Keratinocyte (primary cell): ENCODE results near the gene ARL15. TPM values are rescaled to one million over a fixed set of nuclear protein-coding genes. Genes with fewer than 3 reads are reported as not detected.

Experiments
- DNase-seq: peaks from one replicate; pipeline ENCODE4 v3.0.0-alpha.2; 2011; ENCODE audit warnings: low read depth, missing footprints, low spot score
- FAIRE-seq: peaks from 2 replicates; lab custom pipeline; 2011; peaks lifted over from hg19 to GRCh38; lab: Jason Lieb, UNC
- H2AFZ ChIP-seq: 2 replicates; pipeline ENCODE4 v1.6.0; 2012; ENCODE audit warnings: low read length, control low read depth, inconsistent platforms; ENCODE audit not compliant: control insufficient read depth
- H3K27ac ChIP-seq: 2 replicates; pipeline ENCODE4 v1.5.1; 2011; ENCODE audit warnings: low read length; ENCODE audit not compliant: control insufficient read depth, insufficient read depth
- H3K27me3 ChIP-seq: 3 replicates; pipeline ENCODE4 v1.6.0; 2011; ENCODE audit warnings: low read length; ENCODE audit not compliant: control insufficient read depth, insufficient read depth; ENCODE audit errors: extremely low read depth
- H3K36me3 ChIP-seq, 2 experiments: 2 replicates in 1 of 2; 3 replicates in 1 of 2; pipeline ENCODE4 v1.5.1; 2011; ENCODE audit warnings: low read length in 2 of 2, mild to moderate bottlenecking in 1 of 2; ENCODE audit not compliant: control insufficient read depth in 2 of 2, insufficient read depth in 2 of 2; ENCODE audit errors: extremely low read depth in 1 of 2
- H3K4me1 ChIP-seq: 3 replicates; pipeline ENCODE4 v1.5.1; 2011; ENCODE audit warnings: low read length; ENCODE audit not compliant: control insufficient read depth, insufficient read depth; ENCODE audit errors: extremely low read depth
- H3K4me2 ChIP-seq: 3 replicates; pipeline ENCODE4 v1.6.0; 2011; ENCODE audit warnings: low read depth, low read length; ENCODE audit not compliant: control insufficient read depth, insufficient read depth; ENCODE audit errors: extremely low read depth
- H3K4me3 ChIP-seq, 3 experiments: fragments of 200-600 bp in 1 of 3; sonication (generic) in 1 of 3; 2 replicates in 2 of 3; 3 replicates in 1 of 3; pipeline ENCODE4 v1.5.1; 2011 to 2016; ENCODE audit warnings: low read length in 3 of 3, mild to moderate bottlenecking in 3 of 3, control low read depth in 2 of 3, inconsistent platforms in 1 of 3, low read depth in 1 of 3, mixed read lengths in 1 of 3, mixed run types in 1 of 3, moderate library complexity in 1 of 3; ENCODE audit not compliant: control insufficient read depth in 2 of 3, insufficient read depth in 2 of 3; ENCODE audit errors: extremely low read depth in 1 of 3
- H3K79me2 ChIP-seq: 2 replicates; pipeline ENCODE4 v1.6.0; 2012; ENCODE audit warnings: low read length; ENCODE audit not compliant: control insufficient read depth, insufficient read depth
- H3K9ac ChIP-seq: 3 replicates; pipeline ENCODE4 v1.6.0; 2011; ENCODE audit warnings: low read length; ENCODE audit not compliant: control insufficient read depth, insufficient read depth; ENCODE audit errors: extremely low read depth
- H3K9me1 ChIP-seq: 3 replicates; pipeline ENCODE4 v1.6.0; 2011; ENCODE audit warnings: low read length; ENCODE audit not compliant: control insufficient read depth, insufficient read depth; ENCODE audit errors: extremely low read depth
- H3K9me3 ChIP-seq: 2 replicates; pipeline ENCODE4 v1.5.1; 2012; ENCODE audit warnings: low read depth, low read length; ENCODE audit not compliant: control insufficient read depth
- H4K20me1 ChIP-seq: 3 replicates; pipeline ENCODE4 v1.6.0; 2011; ENCODE audit warnings: low read length; ENCODE audit not compliant: control insufficient read depth, insufficient read depth; ENCODE audit errors: extremely low read depth
- CTCF ChIP-seq, 3 experiments: IDR thresholded peaks in 1 of 3; conservative IDR thresholded peaks in 1 of 3; optimal IDR thresholded peaks in 1 of 3; 2 replicates in 2 of 3; 3 replicates in 1 of 3; pipeline versions ENCODE3 to v1.5.1; 2011; ENCODE audit warnings: low read length in 3 of 3, mild to moderate bottlenecking in 3 of 3, moderate library complexity in 2 of 3, control low read depth in 1 of 3, inconsistent platforms in 1 of 3; ENCODE audit not compliant: insufficient read depth in 2 of 3; ENCODE audit errors: extremely low read depth in 1 of 3
- EZH2 ChIP-seq: IDR thresholded peaks from one replicate; pipeline ENCODE4 v1.6.1; 2012; ENCODE audit warnings: inconsistent platforms, mild to moderate bottlenecking, low read length, moderate library complexity
- dilution Hi-C: fragments of 300-500 bp; cut with MboI; formaldehyde crosslinking; loops from one replicate; pipeline ENCODE4 v1.7.0; 2020; ENCODE audit warnings: low sequenced_read_pairs; ENCODE audit not compliant: extremely low pct_ligation_motif_present
- polyA plus RNA-seq, 5 experiments: library from polyadenylated mRNA; depleted of rRNA in 3 of 5; stranded (reverse) in 3 of 5; stranded (forward) in 1 of 5; unstranded in 1 of 5; fragments of >200 nt; gene quantifications; 1 replicate in 1 of 5; 2 replicates in 3 of 5; 3 replicates in 1 of 5; pipeline versions ENCODE4 v1.2.1 to v1.2.3, GENCODE V29; 2011 to 2012; ENCODE audit warnings: missing spikeins in 2 of 5, low read depth in 1 of 5, low replicate concordance in 1 of 5

Gene ARL15
- polyA plus RNA-seq, 1 donor (not counting 4 experiments of a cell fraction or from before 2014, with no cell fraction given), result 19.7 TPM

GRCh38 chr5:54313311-54314270 is 3.2 kb upstream of the ARL15 start:
- H2AFZ ChIP-seq, result no peak overlapping the region
- DNase-seq, result no peak
- no peak overlapping the region for H3K4me2 ChIP-seq
- no peaks in the 10 kb centered on the region for H3K9me3 ChIP-seq
- H3K79me2 ChIP-seq, result peaks cover 10% of the 10 kb centered on the region
- H3K9me1 ChIP-seq, result no peaks in the 10 kb centered on the region
- no peaks in the 10 kb centered on the region for H3K36me3 ChIP-seq
- no peak overlapping the region for H3K27ac ChIP-seq
- no peak for FAIRE-seq
- H3K27me3 ChIP-seq, result no peaks in the 10 kb centered on the region
- no peaks in the 10 kb centered on the region for H4K20me1 ChIP-seq
- H3K9ac ChIP-seq, result no peak overlapping the region
- dilution Hi-C loops, result no loop called here
- peaks cover 12% of the 10 kb centered on the region for H3K4me1 ChIP-seq
- H3K4me3 ChIP-seq, result no peak overlapping the region
- TF ChIP-seq CTCF (optimal IDR thresholded peaks at IDR 0.05 in 1 of 3, IDR thresholded peaks at IDR 0.05 in 1 of 3, conservative IDR thresholded peaks at IDR 0.05 in 1 of 3; ENCODE audit: extremely low read depth in 1 of 3, insufficient read depth in 2 of 3, low read length in 3 of 3) (no peak), EZH2 (no peak)

- no peak for TF ChIP-seq CTCF (optimal IDR thresholded peaks at IDR 0.05 in 1 of 3, IDR thresholded peaks at IDR 0.05 in 1 of 3, conservative IDR thresholded peaks at IDR 0.05 in 1 of 3; ENCODE audit: extremely low read depth in 1 of 3, insufficient read depth in 2 of 3, low read length in 3 of 3)
- no peak for TF ChIP-seq EZH2
- no peaks in the 10 kb centered on the region for H4K20me1 ChIP-seq
- FAIRE-seq, result no peak
- H3K4me3 ChIP-seq, result no peak overlapping the region
- H3K79me2 ChIP-seq, result peaks cover 18% of the 10 kb centered on the region
- no peak overlapping the region for H3K9ac ChIP-seq
- no peak overlapping the region for H3K4me2 ChIP-seq
- H2AFZ ChIP-seq, result no peak overlapping the region
- H3K27ac ChIP-seq, result no peak overlapping the region
- dilution Hi-C loops, result no loop called here
- H3K27me3 ChIP-seq, result no peaks in the 10 kb centered on the region
- H3K4me1 ChIP-seq, result peaks cover 12% of the 10 kb centered on the region
- H3K9me1 ChIP-seq, result no peaks in the 10 kb centered on the region
- H3K9me3 ChIP-seq, result no peaks in the 10 kb centered on the region
- DNase-seq, result no peak
- no peaks in the 10 kb centered on the region for H3K36me3 ChIP-seq
Observed at GRCh38 chr5:54312499-54312898, 2.1 kb upstream of the ARL15 start.
